Gastrocnemius medialis (tissue), 4 donors: ENCODE data around the gene RAB4A. TPM values are rescaled to one million over a fixed set of nuclear protein-coding genes. Genes with fewer than 3 reads are reported as not detected.

ENCODE experiments used
- ATAC-seq, 2 donors: fragments of 150-250 bp; one replicate each; pipeline ENCODE4 v1.9.1; 2016
- DNase-seq, 2 donors: peaks; one replicate each; pipeline ENCODE4 v3.0.0-alpha.2; 2019
- H3K27ac ChIP-seq, 4 donors: fragments of 200-600 bp; sonication (generic); 1 replicate in 1 of 4; 2 replicates in 3 of 4; pipeline ENCODE4 v1.5.1; 2016 to 2018; ENCODE audit warnings: mild to moderate bottlenecking in 2 of 4, moderate library complexity in 1 of 4
- H3K27me3 ChIP-seq, 3 donors: fragments of 200-600 bp; sonication (generic) in 2 of 3; 1 replicate in 1 of 3; 2 replicates in 2 of 3; pipeline versions ENCODE4 v1.5.1 to v1.6.0; 2016 to 2019; ENCODE audit warnings: mild to moderate bottlenecking in 1 of 3, moderate library complexity in 1 of 3
- H3K36me3 ChIP-seq, 2 donors: fragments of 200-600 bp; sonication (generic) in 1 of 2; one replicate each; pipeline ENCODE4 v1.5.1; 2017 to 2018
- H3K4me1 ChIP-seq, 2 donors: fragments of 200-600 bp; sonication (generic) in 1 of 2; one replicate each; pipeline ENCODE4 v1.5.1; 2016 to 2017; ENCODE audit warnings: mild to moderate bottlenecking in 2 of 2
- H3K4me3 ChIP-seq, 4 donors: fragments of 200-600 bp; sonication (generic) in 3 of 4; 1 replicate in 1 of 4; 2 replicates in 3 of 4; pipeline ENCODE4 v1.5.1; 2016 to 2019; ENCODE audit warnings: mild to moderate bottlenecking in 2 of 4
- H3K9me3 ChIP-seq, 3 donors: fragments of 200-600 bp; sonication (generic) in 2 of 3; 1 replicate in 1 of 3; 2 replicates in 2 of 3; pipeline ENCODE4 v1.5.1; 2016 to 2019
- POLR2A ChIP-seq, 2 donors: fragments of 450-650 bp; IDR thresholded peaks; one replicate each; pipeline ENCODE4 v1.6.1; 2017; ENCODE audit warnings: antibody characterized with exemption in 2 of 2, mild to moderate bottlenecking in 2 of 2, moderate library complexity in 2 of 2
- in situ Hi-C, 4 donors: fragments of 200-750 bp; cut with MboI; loops; one replicate each; pipeline versions ENCODE4 v1.15.0 to v1.8.0; 2017; ENCODE audit warnings: low sequenced_read_pairs in 4 of 4
- intact Hi-C: fragments of 100-400 bp; cut with DNase I; formaldehyde crosslinking; loops from one replicate; pipeline ENCODE4 v1.15.1; 2023; ENCODE audit warnings: low total_unique reads
- total RNA-seq, 4 donors: library from RNA; depleted of rRNA; stranded (reverse); fragments of >200 nt; gene quantifications; one replicate each; pipeline versions ENCODE4 v1.1.0 to v1.2.3, GENCODE V29; 2016
- TF ChIP-seq, protein P1 (sequence below), 5 experiments: fragments of 450-650 bp in 3 of 5; fragments of 200-600 bp in 2 of 5; sonication (generic) in 2 of 5; IDR thresholded peaks in 4 of 5; conservative IDR thresholded peaks in 1 of 5; 1 replicate in 4 of 5; 2 replicates in 1 of 5; pipeline ENCODE4 v1.5.1; 2016 to 2019; ENCODE audit warnings: antibody characterized with exemption in 5 of 5, mild to moderate bottlenecking in 3 of 5, moderate library complexity in 3 of 5

RAB4A gene
- total RNA-seq, 4 donors from 2014 or later: 21.1 to 48.1 (median 29.2) TPM

- ATAC-seq: no peak
- Histone ChIP-seq H3K27me3 (no peaks in the 10 kb centered on the region), H3K36me3 (no peaks in the 10 kb centered on the region), H3K9me3 (no peaks in the 10 kb centered on the region), H3K4me3 (no peak overlapping the region), H3K4me1 (peaks cover 34 to 53% of the 10 kb centered on the region in 2 donors), H3K27ac (no peak overlapping the region)
- no peak for DNase-seq
- in situ Hi-C loops: loop anchor here in 2 of 4 donors (10.0 to 25.0 kb wide), 2 partner anchors 71 to 1039 kb away; partner anchors contain the start of gene CCSAP (in 1 of the 2)
- TF ChIP-seq, protein P1, sequence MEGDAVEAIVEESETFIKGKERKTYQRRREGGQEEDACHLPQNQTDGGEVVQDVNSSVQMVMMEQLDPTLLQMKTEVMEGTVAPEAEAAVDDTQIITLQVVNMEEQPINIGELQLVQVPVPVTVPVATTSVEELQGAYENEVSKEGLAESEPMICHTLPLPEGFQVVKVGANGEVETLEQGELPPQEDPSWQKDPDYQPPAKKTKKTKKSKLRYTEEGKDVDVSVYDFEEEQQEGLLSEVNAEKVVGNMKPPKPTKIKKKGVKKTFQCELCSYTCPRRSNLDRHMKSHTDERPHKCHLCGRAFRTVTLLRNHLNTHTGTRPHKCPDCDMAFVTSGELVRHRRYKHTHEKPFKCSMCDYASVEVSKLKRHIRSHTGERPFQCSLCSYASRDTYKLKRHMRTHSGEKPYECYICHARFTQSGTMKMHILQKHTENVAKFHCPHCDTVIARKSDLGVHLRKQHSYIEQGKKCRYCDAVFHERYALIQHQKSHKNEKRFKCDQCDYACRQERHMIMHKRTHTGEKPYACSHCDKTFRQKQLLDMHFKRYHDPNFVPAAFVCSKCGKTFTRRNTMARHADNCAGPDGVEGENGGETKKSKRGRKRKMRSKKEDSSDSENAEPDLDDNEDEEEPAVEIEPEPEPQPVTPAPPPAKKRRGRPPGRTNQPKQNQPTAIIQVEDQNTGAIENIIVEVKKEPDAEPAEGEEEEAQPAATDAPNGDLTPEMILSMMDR (IDR thresholded peaks at IDR 0.05 in 4 of 5, conservative IDR thresholded peaks at IDR 0.05 in 1 of 5): no peak
- TF ChIP-seq POLR2A (IDR thresholded peaks at IDR 0.05): no peak
- intact Hi-C loops: loop anchor here (5.0 kb wide), 2 partner anchors 69 to 159 kb away; partner anchors contain the start of genes ACTA1 and CCSAP
Observed at GRCh38 chr1:229273507-229274232, 2.8 kb downstream of the RAB4A start.

- no peaks in the 10 kb centered on the region for H3K9me3 ChIP-seq
- intact Hi-C loops (no loop called here), in situ Hi-C loops (loop anchor here in 1 of 4 donors (10.0 kb wide), 1 partner anchor 70 kb away; the partner anchor contains the start of gene CCSAP)
- no peak overlapping the region for H3K27ac ChIP-seq
- TF ChIP-seq, protein P1 (IDR thresholded peaks at IDR 0.05 in 4 of 5, conservative IDR thresholded peaks at IDR 0.05 in 1 of 5): no peak
- no peak for TF ChIP-seq POLR2A (IDR thresholded peaks at IDR 0.05)
- H3K27me3 ChIP-seq: no peaks in the 10 kb centered on the region
- H3K36me3 ChIP-seq: no peaks in the 10 kb centered on the region
- no peak for DNase-seq
- peaks cover 32 to 42% of the 10 kb centered on the region in 2 donors for H3K4me1 ChIP-seq
- no peak for ATAC-seq
- H3K4me3 ChIP-seq: no peak overlapping the region
Observed at GRCh38 chr1:229275005-229275404, 4.1 kb downstream of the RAB4A start.

GRCh38 chr1:229278120-229278741, 7.3 kb downstream of the RAB4A start:
- in situ Hi-C loops (loop anchor here in 1 of 4 donors (10.0 kb wide), 1 partner anchor 67 kb away; the partner anchor contains the start of gene CCSAP), intact Hi-C loops (no loop called here)
- no peaks in the 10 kb centered on the region for H3K27me3 ChIP-seq
- H3K9me3 ChIP-seq: no peaks in the 10 kb centered on the region
- TF ChIP-seq POLR2A (IDR thresholded peaks at IDR 0.05): no peak
- TF ChIP-seq, protein P1 (IDR thresholded peaks at IDR 0.05 in 4 of 5, conservative IDR thresholded peaks at IDR 0.05 in 1 of 5): no peak
- H3K4me3 ChIP-seq: no peak overlapping the region
- no peaks in the 10 kb centered on the region for H3K36me3 ChIP-seq
- peaks cover 22 to 34% of the 10 kb centered on the region in 2 donors for H3K4me1 ChIP-seq
- no peak overlapping the region for H3K27ac ChIP-seq
- DNase-seq: no peak
- no peak for ATAC-seq

- intact Hi-C loops: no loop called here
- H3K9me3 ChIP-seq: no peaks in the 10 kb centered on the region
- no peak for ATAC-seq
- in situ Hi-C loops: loop anchor here in 1 of 4 donors (10.0 kb wide), 1 partner anchor 66 kb away; the partner anchor contains the start of gene CCSAP
- H3K27me3 ChIP-seq: no peaks in the 10 kb centered on the region
- no peak overlapping the region for H3K27ac ChIP-seq
- no peaks in the 10 kb centered on the region for H3K36me3 ChIP-seq
- peaks cover 16 to 30% of the 10 kb centered on the region in 2 donors for H3K4me1 ChIP-seq
- DNase-seq: no peak
- no peak overlapping the region for H3K4me3 ChIP-seq
- TF ChIP-seq POLR2A (IDR thresholded peaks at IDR 0.05): no peak
- TF ChIP-seq, protein P1 (IDR thresholded peaks at IDR 0.05 in 4 of 5, conservative IDR thresholded peaks at IDR 0.05 in 1 of 5): no peak
Observed at GRCh38 chr1:229279242-229279641, 8.3 kb downstream of the RAB4A start.
